ENCODE results near the gene FOXC2.

DNA sequence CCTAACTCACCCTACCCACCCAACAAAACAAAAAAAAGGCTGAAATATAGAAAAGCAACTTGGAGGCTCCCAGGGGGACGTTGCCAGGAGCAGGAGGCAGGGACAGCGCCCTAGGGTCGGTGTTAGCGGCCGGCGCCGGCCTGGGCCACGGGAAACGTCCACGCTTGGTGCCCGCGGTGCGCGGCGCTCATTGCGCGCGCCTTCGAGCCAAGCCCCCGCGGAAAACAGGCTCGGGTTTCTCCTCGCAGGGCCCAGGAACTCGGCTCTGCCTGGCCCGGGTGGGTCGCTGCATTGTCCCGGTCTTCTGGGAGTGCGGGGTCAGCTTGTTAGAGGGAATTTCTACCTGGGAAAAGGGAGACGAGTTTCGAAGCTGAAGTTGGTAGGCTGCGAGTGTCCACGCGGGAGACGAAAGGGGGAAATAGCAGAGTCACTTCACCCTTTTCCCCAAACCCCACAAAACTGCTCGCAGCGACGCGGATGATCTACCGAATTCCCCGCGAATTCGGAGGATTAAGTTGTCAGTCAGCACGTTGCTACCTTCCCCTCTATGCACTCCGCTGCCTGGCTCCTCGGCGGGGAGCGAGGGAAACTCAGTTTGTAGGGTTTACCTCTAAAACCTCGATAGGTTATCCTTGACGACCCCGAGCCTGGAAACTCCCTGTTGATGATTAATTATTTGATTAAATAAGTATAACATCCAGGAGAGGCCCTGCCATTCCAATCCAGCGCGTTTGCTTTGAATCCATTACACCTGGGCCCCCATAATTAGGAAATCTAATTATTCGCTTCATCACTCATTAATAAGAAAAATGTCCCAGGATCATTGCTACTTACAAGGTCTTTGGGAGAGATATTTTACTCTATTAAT, 751 bp upstream of the FOXC2 start:
- TF ChIP-seq POLR2AphosphoS5 (IDR thresholded peaks at IDR 0.05) = no peak
- TF ChIP-seq CTCF (IDR thresholded peaks at IDR 0.05) = no peak
- TF ChIP-seq POLR2A (IDR thresholded peaks at IDR 0.05) = no peak
- no peak for TF ChIP-seq EP300 (IDR thresholded peaks at IDR 0.05)

Measured in sigmoid colon (tissue), 4 donors.